Stimulated activated memory B cell treated with anti-CD40 and anti-IgM and Interleukin-4, amounts not matched to agents 10 μg/mL and 1 μg/mL and 100 μg/mL, for 72 hours (primary cell): Measurements from ENCODE around the gene S100A2.

Experiments
- ATAC-seq: fragments of 150-1000 bp; cut with Tn5 transposase; 2 replicates; pipeline ENCODE4 v1.10.0; 2021
- H3K27ac Mint-ChIP-seq: one replicate; pipeline ENCODE4 v1.8.0; 2022; ENCODE audit warnings: mild to moderate bottlenecking, mixed read lengths
- H3K27me3 Mint-ChIP-seq: one replicate; pipeline ENCODE4 v1.8.0; 2022; ENCODE audit warnings: mixed read lengths
- H3K36me3 Mint-ChIP-seq: one replicate; pipeline ENCODE4 v1.8.0; 2022; ENCODE audit warnings: mixed read lengths
- H3K4me1 Mint-ChIP-seq: one replicate; pipeline ENCODE4 v1.8.0; 2022; ENCODE audit warnings: mixed read lengths
- H3K4me3 Mint-ChIP-seq: one replicate; pipeline ENCODE4 v1.8.0; 2022; ENCODE audit warnings: mild to moderate bottlenecking, moderate library complexity, mixed read lengths
- H3K9me3 Mint-ChIP-seq: one replicate; pipeline ENCODE4 v1.8.0; 2022; ENCODE audit warnings: mixed read lengths

Gene S100A2

DNA sequence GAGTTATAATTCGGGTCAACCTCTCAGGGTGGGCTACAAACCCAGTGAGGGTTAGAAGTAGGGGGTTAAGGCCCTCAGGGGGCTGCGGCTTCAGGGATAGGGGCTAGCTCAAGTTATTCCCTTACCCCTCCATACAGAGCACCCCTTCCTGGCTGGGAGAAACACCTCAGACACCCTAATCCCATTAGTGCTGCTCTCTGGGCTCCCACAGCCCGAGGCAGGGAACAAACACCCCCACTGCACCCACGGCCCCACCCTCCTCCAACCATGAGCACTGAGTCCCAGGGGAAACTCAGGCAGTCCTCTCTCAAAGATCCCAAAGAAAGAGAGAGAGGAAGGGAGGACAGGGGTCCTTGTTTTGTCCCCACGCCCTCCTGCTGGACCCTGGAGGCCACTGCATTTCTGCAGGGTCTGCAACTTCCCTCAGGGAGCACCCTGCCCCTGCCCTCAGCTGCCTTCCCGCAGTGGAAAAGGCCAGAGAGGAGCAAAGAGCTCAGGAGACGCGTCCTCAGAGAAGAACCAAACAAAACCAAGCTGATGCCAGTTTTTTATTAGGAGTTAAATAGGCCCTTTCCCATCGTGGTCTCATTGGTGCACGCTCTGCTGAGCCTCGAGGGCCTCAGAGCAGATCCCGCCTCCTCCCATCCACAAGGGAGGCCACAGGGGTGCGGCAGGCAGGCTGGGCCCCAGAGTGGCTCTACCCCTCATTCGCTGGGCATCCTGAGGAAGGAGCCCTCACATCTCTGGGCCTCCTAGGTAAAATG is 18.7 kb downstream of the S100A2 start:
- H3K36me3 Mint-ChIP-seq: peaks cover 5% of the 10 kb centered on the region
- no peaks in the 10 kb centered on the region for H3K9me3 Mint-ChIP-seq
- peaks cover 43% of the 10 kb centered on the region for H3K4me1 Mint-ChIP-seq
- peak overlapping the region; percentile 93 for H3K27ac Mint-ChIP-seq
- H3K4me3 Mint-ChIP-seq: no peak overlapping the region
- ATAC-seq: no peak
- peaks cover 12% of the 10 kb centered on the region for H3K27me3 Mint-ChIP-seq

- Mint-ChIP-seq H3K4me1 (peaks cover 50% of the 10 kb centered on the region), H3K36me3 (peaks cover 5% of the 10 kb centered on the region), H3K27me3 (peaks cover 12% of the 10 kb centered on the region), H3K4me3 (no peak overlapping the region), H3K9me3 (no peaks in the 10 kb centered on the region), H3K27ac (peak overlapping the region; percentile 93)
- no peak for ATAC-seq
Observed at GRCh38 chr1:153546371-153546770, 19.3 kb downstream of the S100A2 start.

- Mint-ChIP-seq H3K9me3 (no peaks in the 10 kb centered on the region), H3K27ac (peak within 1 kb of the TSS; percentile 93), H3K4me1 (peaks cover 60% of the 10 kb centered on the region), H3K36me3 (peaks cover 5% of the 10 kb centered on the region), H3K4me3 (peak within 1 kb of the TSS; percentile 83), H3K27me3 (peaks cover 9% of the 10 kb centered on the region)
- ATAC-seq: peak; percentile 86
Observed at GRCh38 chr1:153545067-153546055, 20.3 kb downstream of the S100A2 start, which contains the start of gene S100A4. Gene S100A4, minus strand, starts transcription at chr1:153545806. Its CDS starts 1,012 bp downstream, at chr1:153544794.

GRCh38 chr1:153544453-153545066 is 21.1 kb downstream of the S100A2 start:
- peaks cover 5% of the 10 kb centered on the region for H3K36me3 Mint-ChIP-seq
- H3K27me3 Mint-ChIP-seq: peaks cover 1% of the 10 kb centered on the region
- peak overlapping the region; percentile 93 for H3K27ac Mint-ChIP-seq
- ATAC-seq: no peak
- peaks cover 67% of the 10 kb centered on the region for H3K4me1 Mint-ChIP-seq
- no peaks in the 10 kb centered on the region for H3K9me3 Mint-ChIP-seq
- peak overlapping the region; percentile 83 for H3K4me3 Mint-ChIP-seq

GRCh38 chr1:153543736-153544135 is 21.9 kb downstream of the S100A2 start:
- Mint-ChIP-seq H3K9me3 (no peaks in the 10 kb centered on the region), H3K36me3 (peaks cover 5% of the 10 kb centered on the region), H3K4me3 (no peak overlapping the region), H3K27me3 (no peaks in the 10 kb centered on the region), H3K4me1 (peaks cover 61% of the 10 kb centered on the region), H3K27ac (peak overlapping the region; percentile 93)
- ATAC-seq: no peak

- Mint-ChIP-seq H3K27me3 (no peaks in the 10 kb centered on the region), H3K36me3 (peaks cover 5% of the 10 kb centered on the region), H3K9me3 (no peaks in the 10 kb centered on the region), H3K27ac (peak overlapping the region; percentile 93), H3K4me1 (peaks cover 57% of the 10 kb centered on the region), H3K4me3 (no peak overlapping the region)
- no peak for ATAC-seq
Observed at GRCh38 chr1:153542956-153543711, 22.5 kb downstream of the S100A2 start.

DNA sequence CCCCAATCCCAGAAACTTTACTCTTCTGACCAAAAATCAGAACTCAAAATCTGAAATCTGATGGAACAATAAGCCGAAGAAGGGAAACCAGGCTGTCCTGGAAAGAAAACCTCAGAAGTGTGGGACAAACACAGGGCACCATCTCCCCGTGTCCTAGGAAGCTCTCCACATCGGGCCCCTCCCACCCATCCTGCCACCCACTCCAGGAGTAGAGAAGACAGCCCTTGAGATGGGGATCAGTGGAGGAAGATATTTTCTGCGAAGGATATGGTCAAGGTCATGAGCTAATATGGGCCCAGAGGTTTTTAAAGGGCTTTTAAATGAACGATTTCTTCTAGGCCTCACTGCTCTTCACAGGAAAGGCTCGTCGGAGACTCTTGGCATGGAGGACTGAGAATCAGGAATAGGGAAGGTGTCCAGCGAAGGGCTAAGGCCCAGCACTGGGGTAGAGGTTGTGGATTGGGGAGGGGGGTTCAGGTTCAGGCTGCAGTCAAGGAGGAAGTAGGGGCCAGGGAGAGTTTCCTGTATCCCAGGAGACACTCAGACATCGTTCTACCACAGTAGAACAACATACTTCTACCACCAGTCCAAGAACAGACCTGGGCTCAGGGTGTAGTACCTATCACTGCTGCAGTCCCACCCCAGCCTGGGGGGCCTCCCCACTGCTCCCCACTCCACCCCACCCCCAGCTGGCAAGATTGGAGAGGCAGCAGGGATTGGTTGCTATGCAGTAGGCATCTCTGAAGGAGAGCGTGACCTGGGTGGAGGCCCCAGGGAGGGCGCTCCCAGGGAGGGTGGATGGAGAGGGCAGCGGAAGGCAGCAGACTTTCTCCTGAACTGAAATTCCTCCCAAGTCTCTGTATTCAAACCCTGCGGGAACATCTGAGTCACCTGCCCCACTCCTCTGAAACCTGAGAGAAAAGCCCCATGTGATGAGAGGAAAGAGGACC is 23.7 kb downstream of the S100A2 start:
- no peak for ATAC-seq
- H3K27ac Mint-ChIP-seq: peak overlapping the region; percentile 87
- H3K36me3 Mint-ChIP-seq: peaks cover 5% of the 10 kb centered on the region
- no peak overlapping the region for H3K4me3 Mint-ChIP-seq
- H3K4me1 Mint-ChIP-seq: peaks cover 54% of the 10 kb centered on the region
- no peaks in the 10 kb centered on the region for H3K27me3 Mint-ChIP-seq
- no peaks in the 10 kb centered on the region for H3K9me3 Mint-ChIP-seq

GRCh38 chr1:153540394-153541361 is 25.0 kb downstream of the S100A2 start, which contains the start of gene S100A5:
Gene S100A5, minus strand, starts transcription at chr1:153540934. Its CDS starts 743 bp downstream, at chr1:153540191.
- Mint-ChIP-seq H3K4me1 (peaks cover 52% of the 10 kb centered on the region), H3K27me3 (no peaks in the 10 kb centered on the region), H3K4me3 (no peak within 1 kb of the TSS), H3K9me3 (no peaks in the 10 kb centered on the region), H3K36me3 (peaks cover 5% of the 10 kb centered on the region), H3K27ac (peak within 1 kb of the TSS; percentile 87)
- ATAC-seq: no peak

DNA sequence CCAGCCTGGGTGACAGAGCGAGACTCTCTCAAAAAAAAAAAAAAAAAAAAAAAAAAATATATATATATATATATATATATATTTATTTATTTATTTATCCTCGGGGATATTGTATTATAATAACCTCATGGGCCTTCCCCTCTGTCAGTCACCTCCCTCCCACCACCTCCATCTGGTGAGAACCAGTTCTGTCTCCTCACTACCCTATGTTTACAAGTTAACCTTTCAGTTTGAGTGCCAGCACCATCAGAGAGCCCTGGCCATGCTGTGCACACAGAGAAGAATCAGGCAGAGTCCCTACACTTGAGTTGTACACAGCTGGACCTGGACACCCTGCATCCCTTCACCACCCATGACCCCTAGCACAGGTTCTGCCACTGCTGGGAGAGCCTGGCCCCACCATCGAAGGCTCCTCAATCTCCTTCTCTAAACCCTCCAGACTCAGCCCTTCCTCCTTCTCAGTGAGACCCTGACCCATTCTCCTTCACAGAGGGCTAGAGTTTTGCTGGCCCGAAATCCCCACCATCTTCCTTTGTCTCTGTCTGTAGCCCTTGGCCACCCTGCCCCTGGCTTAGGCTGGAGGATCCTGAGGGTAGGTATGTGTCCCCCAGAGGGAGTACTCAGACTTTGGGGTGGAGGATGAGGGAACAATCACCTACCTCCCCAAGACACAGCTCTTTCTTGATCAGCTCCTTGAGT is 26.1 kb downstream of the S100A2 start:
- Mint-ChIP-seq H3K27me3 (no peaks in the 10 kb centered on the region), H3K9me3 (no peaks in the 10 kb centered on the region), H3K36me3 (no peaks in the 10 kb centered on the region)

DNA sequence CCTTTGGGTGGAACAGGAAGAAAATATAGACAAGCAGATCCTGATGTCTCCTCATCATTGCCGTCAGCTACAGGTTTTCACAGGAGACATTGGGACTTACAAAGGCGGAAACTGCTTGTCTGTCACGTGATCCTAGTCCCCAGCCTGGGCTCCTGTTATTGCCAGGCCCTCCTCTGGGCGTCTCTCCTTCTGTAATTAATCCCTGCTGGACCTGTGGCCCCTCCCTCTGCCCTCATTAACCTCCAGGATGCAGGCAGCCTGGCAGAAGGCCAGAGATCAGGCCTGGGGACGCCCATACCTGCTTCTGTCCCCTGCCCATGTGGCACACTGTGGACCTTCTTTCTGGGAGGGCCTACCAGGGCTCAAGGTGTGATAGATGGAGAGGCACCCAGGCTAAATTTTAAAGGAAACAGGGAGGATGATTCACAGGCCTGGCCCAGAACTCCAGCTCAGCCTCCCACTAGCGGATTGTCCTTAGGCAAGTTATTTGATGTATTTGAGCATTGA is 27.3 kb downstream of the S100A2 start:
- no peak overlapping the region for H3K4me3 Mint-ChIP-seq
- H3K9me3 Mint-ChIP-seq: no peaks in the 10 kb centered on the region
- no peak for ATAC-seq
- peaks cover 59% of the 10 kb centered on the region for H3K4me1 Mint-ChIP-seq
- H3K27ac Mint-ChIP-seq: no peak overlapping the region
- no peaks in the 10 kb centered on the region for H3K27me3 Mint-ChIP-seq
- H3K36me3 Mint-ChIP-seq: peaks cover 6% of the 10 kb centered on the region

More for the DNA sequence above, 26.1 kb downstream of the S100A2 start:
- no peak for ATAC-seq
- H3K4me3 Mint-ChIP-seq: no peak overlapping the region
- peak overlapping the region; percentile 87 for H3K27ac Mint-ChIP-seq
- peaks cover 48% of the 10 kb centered on the region for H3K4me1 Mint-ChIP-seq

- H3K4me3 Mint-ChIP-seq: no peak overlapping the region
- H3K9me3 Mint-ChIP-seq: no peaks in the 10 kb centered on the region
- no peak overlapping the region for H3K27ac Mint-ChIP-seq
- no peak for ATAC-seq
- peaks cover 6% of the 10 kb centered on the region for H3K36me3 Mint-ChIP-seq
- no peaks in the 10 kb centered on the region for H3K27me3 Mint-ChIP-seq
- H3K4me1 Mint-ChIP-seq: peaks cover 69% of the 10 kb centered on the region
Observed at GRCh38 chr1:153537376-153537730, 28.3 kb downstream of the S100A2 start.

DNA sequence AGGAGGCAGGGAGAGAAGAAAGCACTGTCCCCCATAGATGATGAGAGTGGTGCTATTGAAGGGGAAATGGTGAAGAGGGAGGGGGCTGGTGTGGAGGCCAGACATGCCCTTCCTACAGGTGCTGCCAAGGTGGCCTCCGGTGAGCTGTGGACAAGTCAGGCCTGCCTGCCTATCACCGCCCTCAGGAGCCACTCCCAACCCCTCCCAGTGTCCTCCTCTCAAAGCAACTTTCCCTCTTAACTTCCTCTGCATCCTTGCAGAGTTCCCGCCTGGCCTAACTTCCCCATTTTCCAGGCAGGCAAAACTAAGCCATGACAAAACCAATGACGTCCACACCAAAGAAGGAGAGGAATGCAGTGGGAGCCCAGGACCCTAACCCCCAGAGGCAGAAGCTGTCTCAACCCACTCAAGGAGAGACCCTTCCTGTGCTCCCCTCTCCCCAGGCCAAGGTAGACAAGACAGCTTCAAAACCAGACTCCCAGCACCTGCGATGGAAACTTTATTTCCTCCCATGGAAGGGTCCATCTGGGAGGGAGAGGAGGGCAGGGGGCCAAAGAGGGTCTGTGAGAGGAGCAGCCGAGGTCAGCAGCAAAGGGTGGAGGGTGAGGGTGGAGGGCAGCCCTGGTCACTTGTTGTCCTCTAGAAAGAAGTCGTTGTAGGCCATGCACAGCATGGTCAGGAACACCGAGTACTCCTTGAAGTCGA is 28.8 kb downstream of the S100A2 start:
- Mint-ChIP-seq H3K27ac (peak overlapping the region; percentile 95), H3K27me3 (no peaks in the 10 kb centered on the region), H3K9me3 (no peaks in the 10 kb centered on the region), H3K4me1 (peaks cover 69% of the 10 kb centered on the region), H3K36me3 (peaks cover 6% of the 10 kb centered on the region), H3K4me3 (peak overlapping the region; percentile 85)
- no peak for ATAC-seq
